Measurements from ENCODE around the gene DNAAF5. TPM values are rescaled to one million over a fixed set of nuclear protein-coding genes. Genes with fewer than 3 reads are reported as not detected.

DNAAF5 gene
- total and polyA plus RNA-seq, 2 experiments from 2014 or later: 19.0 to 23.5 TPM

DNA sequence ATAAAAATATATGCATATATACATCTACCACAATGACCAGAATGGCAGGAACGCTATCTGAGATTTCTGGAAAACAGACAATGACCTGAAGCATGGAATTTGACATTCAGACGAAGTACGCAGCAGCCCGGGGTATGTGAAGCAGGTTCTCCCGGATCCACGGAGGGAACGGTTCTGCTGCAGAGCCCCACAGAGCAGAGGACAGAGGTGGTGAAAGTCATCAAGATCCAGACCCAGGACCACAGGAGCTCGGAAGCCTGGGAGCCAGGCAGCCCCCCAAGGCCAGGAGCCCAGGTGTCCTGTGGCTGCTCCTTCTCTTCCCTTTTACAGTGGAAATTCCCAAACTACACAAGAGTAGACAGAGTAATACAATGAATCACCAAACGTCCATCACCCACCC lies 42.1 kb upstream of the DNAAF5 start:
- TF ChIP-seq EZH2 (IDR thresholded peaks at IDR 0.05; ENCODE audit: borderline replicate concordance) (no peak), EZH2phosphoT487 (IDR thresholded peaks at IDR 0.05; ENCODE audit: low read depth, severe bottlenecking, unreplicated experiment) (no peak)
- TF ChIP-seq, protein P1, sequence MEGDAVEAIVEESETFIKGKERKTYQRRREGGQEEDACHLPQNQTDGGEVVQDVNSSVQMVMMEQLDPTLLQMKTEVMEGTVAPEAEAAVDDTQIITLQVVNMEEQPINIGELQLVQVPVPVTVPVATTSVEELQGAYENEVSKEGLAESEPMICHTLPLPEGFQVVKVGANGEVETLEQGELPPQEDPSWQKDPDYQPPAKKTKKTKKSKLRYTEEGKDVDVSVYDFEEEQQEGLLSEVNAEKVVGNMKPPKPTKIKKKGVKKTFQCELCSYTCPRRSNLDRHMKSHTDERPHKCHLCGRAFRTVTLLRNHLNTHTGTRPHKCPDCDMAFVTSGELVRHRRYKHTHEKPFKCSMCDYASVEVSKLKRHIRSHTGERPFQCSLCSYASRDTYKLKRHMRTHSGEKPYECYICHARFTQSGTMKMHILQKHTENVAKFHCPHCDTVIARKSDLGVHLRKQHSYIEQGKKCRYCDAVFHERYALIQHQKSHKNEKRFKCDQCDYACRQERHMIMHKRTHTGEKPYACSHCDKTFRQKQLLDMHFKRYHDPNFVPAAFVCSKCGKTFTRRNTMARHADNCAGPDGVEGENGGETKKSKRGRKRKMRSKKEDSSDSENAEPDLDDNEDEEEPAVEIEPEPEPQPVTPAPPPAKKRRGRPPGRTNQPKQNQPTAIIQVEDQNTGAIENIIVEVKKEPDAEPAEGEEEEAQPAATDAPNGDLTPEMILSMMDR (IDR thresholded peaks at IDR 0.05; ENCODE audit: poor library complexity): no peak
- Histone ChIP-seq H3K9me2 (replicated peaks; ENCODE audit: insufficient read depth) (no peaks in the 10 kb centered on the region), H3K27me3 (no peaks in the 10 kb centered on the region), H3K79me2 (no peaks in the 10 kb centered on the region), H3K4me2 (no peak overlapping the region), H3K36me3 (replicated peaks; ENCODE audit: insufficient read depth, low read depth) (no peaks in the 10 kb centered on the region), H2AFZ (no peak overlapping the region), H3K4me1 (ENCODE audit: insufficient read depth) (no peaks in the 10 kb centered on the region), H3K4me3 (no peak overlapping the region), H3K27ac (no peak overlapping the region), H3K9me3 (ENCODE audit: low read depth) (peaks cover 16% of the 10 kb centered on the region), H4K20me1 (ENCODE audit: insufficient read depth, poor library complexity, severe bottlenecking) (no peaks in the 10 kb centered on the region)
- DNase-seq (ENCODE audit: low spot score): no peak
- 96% methylated on average over 9 of the region's 9 CpGs for WGBS (ENCODE audit: low lambda C conversion rate, missing lambda C conversion rate)

DNA sequence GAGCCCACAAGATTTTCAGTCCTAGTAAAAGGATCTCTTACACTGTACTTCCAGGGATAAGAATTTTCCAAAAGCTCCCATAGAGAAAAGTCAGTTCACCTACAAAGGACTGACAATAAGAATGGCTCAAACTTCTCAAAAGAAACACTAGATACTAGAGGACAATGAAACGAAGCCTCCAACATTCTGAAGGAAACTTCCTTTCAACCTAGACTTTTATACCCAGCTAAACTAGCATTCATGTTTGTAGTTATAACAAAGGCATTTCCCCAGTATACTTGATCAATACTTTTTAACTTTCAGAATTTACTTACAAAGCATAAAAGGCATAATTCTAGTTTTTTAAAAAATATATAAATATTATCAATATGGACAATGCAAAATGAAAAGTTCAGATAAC lies 41.0 kb upstream of the DNAAF5 start:
- H3K4me3 ChIP-seq: no peak overlapping the region
- WGBS (ENCODE audit: low lambda C conversion rate, missing lambda C conversion rate): 100% methylated on average over 1 of the region's 1 CpG
- no peaks in the 10 kb centered on the region for H3K4me1 ChIP-seq (ENCODE audit: insufficient read depth)
- no peak overlapping the region for H3K27ac ChIP-seq
- no peaks in the 10 kb centered on the region for H3K79me2 ChIP-seq
- no peak overlapping the region for H3K4me2 ChIP-seq
- no peaks in the 10 kb centered on the region for H4K20me1 ChIP-seq (ENCODE audit: insufficient read depth, poor library complexity, severe bottlenecking)
- no peak for DNase-seq (ENCODE audit: low spot score)
- H3K36me3 ChIP-seq (replicated peaks; ENCODE audit: insufficient read depth, low read depth): no peaks in the 10 kb centered on the region
- H3K9me2 ChIP-seq (replicated peaks; ENCODE audit: insufficient read depth): no peaks in the 10 kb centered on the region
- H3K9me3 ChIP-seq (ENCODE audit: low read depth): peaks cover 17% of the 10 kb centered on the region
- H3K27me3 ChIP-seq: no peaks in the 10 kb centered on the region
- TF ChIP-seq, protein P1 (IDR thresholded peaks at IDR 0.05; ENCODE audit: poor library complexity): no peak
- no peak for TF ChIP-seq EZH2 (IDR thresholded peaks at IDR 0.05; ENCODE audit: borderline replicate concordance)
- no peak for TF ChIP-seq EZH2phosphoT487 (IDR thresholded peaks at IDR 0.05; ENCODE audit: low read depth, severe bottlenecking, unreplicated experiment)
- H2AFZ ChIP-seq: no peak overlapping the region

DNA sequence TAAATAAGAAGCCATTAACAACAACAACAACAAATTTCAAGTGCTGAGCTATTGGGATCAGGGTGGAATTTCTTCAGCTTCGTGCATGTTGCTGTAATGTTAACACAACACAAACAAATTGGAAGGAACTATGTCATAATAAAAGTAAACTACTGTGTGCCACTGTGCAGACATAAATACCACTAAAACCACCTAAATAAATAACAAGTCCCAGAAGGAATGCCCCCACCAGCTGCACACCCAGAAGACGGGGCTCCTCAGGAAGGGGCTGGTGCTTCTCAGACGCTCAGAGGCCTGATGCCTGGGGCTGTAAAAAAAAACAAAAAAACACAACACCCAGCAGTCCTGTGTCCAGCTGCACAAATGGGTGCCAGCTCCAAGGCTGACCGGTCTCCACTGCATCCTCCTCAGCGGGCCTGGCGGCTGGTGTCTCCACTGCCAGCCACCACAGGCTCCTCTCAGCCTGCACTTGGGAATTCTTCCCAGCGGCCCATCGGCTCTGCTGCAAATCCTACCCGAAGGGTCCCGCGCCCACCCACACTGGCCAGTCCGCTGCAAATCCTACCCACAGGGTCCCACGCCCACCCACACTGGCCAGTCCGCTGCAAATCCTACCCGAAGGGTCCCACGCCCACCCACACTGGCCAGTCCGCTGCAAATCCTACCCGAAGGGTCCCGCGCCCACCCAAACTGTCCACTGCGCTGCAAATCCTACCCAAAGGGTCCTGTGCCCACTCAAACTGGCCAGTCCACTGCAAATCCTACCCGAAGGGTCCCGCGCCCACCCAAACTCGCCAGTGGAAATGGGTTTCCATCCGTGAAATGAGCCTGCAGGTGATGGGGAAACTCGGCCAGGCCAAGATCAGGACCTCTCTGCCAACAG lies 35.8 kb upstream of the DNAAF5 start:
- no peak overlapping the region for H3K27ac ChIP-seq
- H2AFZ ChIP-seq: no peak overlapping the region
- DNase-seq (ENCODE audit: low spot score): peak; percentile 1
- no peaks in the 10 kb centered on the region for H3K9me2 ChIP-seq (replicated peaks; ENCODE audit: insufficient read depth)
- peaks cover 13% of the 10 kb centered on the region for H3K9me3 ChIP-seq (ENCODE audit: low read depth)
- H3K4me3 ChIP-seq: no peak overlapping the region
- no peaks in the 10 kb centered on the region for H3K36me3 ChIP-seq (replicated peaks; ENCODE audit: insufficient read depth, low read depth)
- no peak overlapping the region for H3K4me2 ChIP-seq
- no peak for TF ChIP-seq EZH2phosphoT487 (IDR thresholded peaks at IDR 0.05; ENCODE audit: low read depth, severe bottlenecking, unreplicated experiment)
- no peak for TF ChIP-seq EZH2 (IDR thresholded peaks at IDR 0.05; ENCODE audit: borderline replicate concordance)
- TF ChIP-seq, protein P1 (IDR thresholded peaks at IDR 0.05; ENCODE audit: poor library complexity): no peak
- no peaks in the 10 kb centered on the region for H3K79me2 ChIP-seq
- no peaks in the 10 kb centered on the region for H3K27me3 ChIP-seq
- H4K20me1 ChIP-seq (ENCODE audit: insufficient read depth, poor library complexity, severe bottlenecking): no peaks in the 10 kb centered on the region
- 97% methylated on average over 25 of the region's 27 CpGs for WGBS (ENCODE audit: low lambda C conversion rate, missing lambda C conversion rate)
- H3K4me1 ChIP-seq (ENCODE audit: insufficient read depth): no peaks in the 10 kb centered on the region
